Neural progenitor cell (in vitro differentiated cells): ENCODE measurements around the gene NOS3. TPM values are rescaled to one million over a fixed set of nuclear protein-coding genes. Genes with fewer than 3 reads are reported as not detected.

Experiments used
- DNase-seq: peaks from one replicate; pipeline ENCODE4 v3.0.0-alpha.2; 2016; ENCODE audit warnings: low spot score
- H2AFZ ChIP-seq: fragments of 200-600 bp; sonication (generic); replicated peaks from 2 replicates; pipeline ENCODE4 v1.6.1; 2016; ENCODE audit warnings: antibody characterized with exemption
- H3F3A ChIP-seq: fragments of 200-600 bp; sonication (generic); 2 replicates; pipeline ENCODE4 v1.6.1; 2016; ENCODE audit warnings: antibody characterized with exemption, low read depth
- H3K27ac ChIP-seq: fragments of 200-600 bp; sonication (generic); 2 replicates; pipeline ENCODE4 v1.5.1; 2016; ENCODE audit warnings: mild to moderate bottlenecking
- H3K27me3 ChIP-seq: fragments of 200-600 bp; sonication (generic); 2 replicates; pipeline ENCODE4 v1.6.1; 2016; ENCODE audit warnings: mild to moderate bottlenecking, moderate library complexity
- H3K36me3 ChIP-seq: fragments of 200-600 bp; sonication (generic); 2 replicates; pipeline ENCODE4 v1.5.1; 2016
- H3K4me1 ChIP-seq: fragments of 200-600 bp; sonication (generic); 2 replicates; pipeline ENCODE4 v1.6.1; 2016; ENCODE audit warnings: mixed run types
- H3K4me2 ChIP-seq: fragments of 200-600 bp; sonication (generic); 2 replicates; pipeline ENCODE4 v1.6.1; 2016
- H3K4me3 ChIP-seq: fragments of 200-600 bp; sonication (generic); 2 replicates; pipeline ENCODE4 v1.5.1; 2016
- H3K79me2 ChIP-seq: fragments of 200-600 bp; sonication (generic); 2 replicates; pipeline ENCODE4 v1.6.1; 2016; ENCODE audit warnings: low read depth
- H3K9ac ChIP-seq: fragments of 200-600 bp; sonication (generic); 2 replicates; pipeline ENCODE4 v1.6.1; 2016
- H3K9me3 ChIP-seq: fragments of 200-600 bp; sonication (generic); 2 replicates; pipeline ENCODE4 v1.5.1; 2016; ENCODE audit warnings: low read depth
- H4K20me1 ChIP-seq: fragments of 200-600 bp; sonication (generic); 2 replicates; pipeline ENCODE4 v1.6.1; 2016; ENCODE audit warnings: low read depth
- H3K27ac Mint-ChIP-seq: 3 replicates; pipeline ENCODE4 v1.8.0; 2021; ENCODE audit warnings: mixed read lengths
- H3K27me3 Mint-ChIP-seq: 2 replicates; pipeline ENCODE4 v1.8.0; 2022; ENCODE audit warnings: low read depth, mild to moderate bottlenecking, inconsistent platforms, moderate library complexity, mixed read lengths; ENCODE audit not compliant: insufficient read depth
- H3K36me3 Mint-ChIP-seq: 3 replicates; pipeline ENCODE4 v1.8.0; 2021; ENCODE audit warnings: mixed read lengths
- H3K4me1 Mint-ChIP-seq: 3 replicates; pipeline ENCODE4 v1.8.0; 2021; ENCODE audit warnings: mixed read lengths
- H3K4me3 Mint-ChIP-seq: 3 replicates; pipeline ENCODE4 v1.8.0; 2021; ENCODE audit warnings: mild to moderate bottlenecking, moderate library complexity, mixed read lengths
- H3K9me3 Mint-ChIP-seq: 3 replicates; pipeline ENCODE4 v1.8.0; 2020; ENCODE audit warnings: mixed read lengths
- CTCF ChIP-seq: fragments of 200-600 bp; sonication (generic); IDR thresholded peaks from 2 replicates; pipeline ENCODE4 v1.5.1; 2017; ENCODE audit warnings: antibody characterized with exemption, mild to moderate bottlenecking
- EZH2 ChIP-seq: fragments of 200-600 bp; sonication (generic); IDR thresholded peaks from 2 replicates; pipeline ENCODE4 v1.6.1; 2017; ENCODE audit warnings: antibody characterized with exemption, mild to moderate bottlenecking, moderate library complexity
- EZH2phosphoT487 ChIP-seq: fragments of 200-600 bp; sonication (generic); IDR thresholded peaks from 2 replicates; pipeline ENCODE4 v1.6.1; 2017; ENCODE audit warnings: antibody characterized with exemption
- total RNA-seq: library from RNA; depleted of rRNA; stranded (reverse); fragments of >200 nt; gene quantifications from 2 replicates; pipeline ENCODE4 v1.2.3, GENCODE V29; 2015; ENCODE audit warnings: low replicate concordance

Gene NOS3
- total RNA-seq, 1 donor from 2014 or later = 1.3 TPM

- peaks cover 8% of the 10 kb centered on the region for H4K20me1 ChIP-seq
- H3K4me1 ChIP-seq = no peaks in the 10 kb centered on the region
- no peak overlapping the region for H3K27ac Mint-ChIP-seq
- H3K9me3 Mint-ChIP-seq = no peaks in the 10 kb centered on the region
- no peaks in the 10 kb centered on the region for H3K79me2 ChIP-seq
- H3F3A ChIP-seq = no peaks in the 10 kb centered on the region
- no peak overlapping the region for H3K4me2 ChIP-seq
- no peak overlapping the region for H3K9ac ChIP-seq
- no peaks in the 10 kb centered on the region for H3K4me1 Mint-ChIP-seq
- no peak overlapping the region for H2AFZ ChIP-seq
- DNase-seq = no peak
- peaks cover 6% of the 10 kb centered on the region for H3K27me3 Mint-ChIP-seq
- H3K9me3 ChIP-seq = no peaks in the 10 kb centered on the region
- H3K36me3 Mint-ChIP-seq = no peaks in the 10 kb centered on the region
- no peak overlapping the region for H3K4me3 ChIP-seq
- TF ChIP-seq CTCF (no peak), EZH2phosphoT487 (no peak), EZH2 (no peak)
- no peak overlapping the region for H3K4me3 Mint-ChIP-seq
- no peaks in the 10 kb centered on the region for H3K36me3 ChIP-seq
- H3K27me3 ChIP-seq = peaks cover 19% of the 10 kb centered on the region
- no peak overlapping the region for H3K27ac ChIP-seq
These were observed 54.4 kb downstream of the NOS3 start for GRCh38 chr7:151045262-151045661.

DNA sequence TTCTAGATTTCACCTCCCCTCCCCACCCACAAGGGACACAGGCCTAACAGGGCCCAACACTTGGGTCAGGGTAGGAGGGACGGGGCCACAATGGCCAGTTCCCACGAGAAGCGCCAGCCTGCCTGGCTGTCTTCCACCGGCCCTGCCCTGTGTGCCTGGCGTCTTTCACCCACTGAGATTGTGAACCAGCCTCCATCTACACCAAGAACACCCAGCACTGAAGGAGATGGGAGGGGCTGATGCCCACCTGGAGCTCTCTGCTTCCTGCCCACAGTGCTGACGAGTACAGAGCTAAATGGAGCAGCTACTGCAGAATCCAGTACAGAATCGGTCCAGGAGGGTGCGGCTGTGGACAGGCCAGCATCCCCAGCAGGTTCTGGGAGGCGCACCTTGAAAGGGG is 55.1 kb downstream of the NOS3 start:
- no peak overlapping the region for H3K4me3 Mint-ChIP-seq
- Histone ChIP-seq H3K27me3 (peaks cover 26% of the 10 kb centered on the region), H3F3A (peaks cover 2% of the 10 kb centered on the region), H3K4me1 (no peaks in the 10 kb centered on the region), H3K4me3 (no peak overlapping the region), H3K79me2 (no peaks in the 10 kb centered on the region), H3K27ac (no peak overlapping the region), H3K4me2 (no peak overlapping the region), H2AFZ (no peak overlapping the region), H3K9ac (no peak overlapping the region), H3K9me3 (no peaks in the 10 kb centered on the region), H4K20me1 (peaks cover 15% of the 10 kb centered on the region), H3K36me3 (no peaks in the 10 kb centered on the region)
- DNase-seq = no peak
- H3K27ac Mint-ChIP-seq = no peak overlapping the region
- no peaks in the 10 kb centered on the region for H3K36me3 Mint-ChIP-seq
- H3K4me1 Mint-ChIP-seq = no peaks in the 10 kb centered on the region
- no peaks in the 10 kb centered on the region for H3K9me3 Mint-ChIP-seq
- H3K27me3 Mint-ChIP-seq = peaks cover 10% of the 10 kb centered on the region
- TF ChIP-seq EZH2phosphoT487 = no peak

GRCh38 chr7:151046603-151047573 is 56.1 kb downstream of the NOS3 start:
- no peak for TF ChIP-seq CTCF
- no peak for TF ChIP-seq EZH2phosphoT487
- no peak for TF ChIP-seq EZH2
- Histone ChIP-seq H3K4me2 (no peak overlapping the region), H4K20me1 (peaks cover 23% of the 10 kb centered on the region), H3F3A (peaks cover 7% of the 10 kb centered on the region), H3K27ac (no peak overlapping the region), H3K79me2 (no peaks in the 10 kb centered on the region), H3K4me3 (no peak overlapping the region), H3K27me3 (peaks cover 35% of the 10 kb centered on the region), H3K9ac (no peak overlapping the region), H3K9me3 (no peaks in the 10 kb centered on the region), H3K4me1 (no peaks in the 10 kb centered on the region), H3K36me3 (no peaks in the 10 kb centered on the region), H2AFZ (no peak overlapping the region)
- H3K4me1 Mint-ChIP-seq = no peaks in the 10 kb centered on the region
- no peaks in the 10 kb centered on the region for H3K9me3 Mint-ChIP-seq
- H3K27me3 Mint-ChIP-seq = peaks cover 10% of the 10 kb centered on the region
- H3K27ac Mint-ChIP-seq = no peak overlapping the region
- no peak for DNase-seq
- no peak overlapping the region for H3K4me3 Mint-ChIP-seq
- no peaks in the 10 kb centered on the region for H3K36me3 Mint-ChIP-seq
